Right cardiac atrium (tissue), 5 donors: ENCODE data around the gene HBG2. TPM values are rescaled to one million over a fixed set of nuclear protein-coding genes. Genes with fewer than 3 reads are reported as not detected.

ENCODE experiments used
- ATAC-seq, 2 donors: fragments of 200-7000 bp; cut with Tn5 transposase; one replicate each; pipeline versions ENCODE4 v1.8.0 to v1.9.1; 2020; ENCODE audit warnings: moderate library complexity in 2 of 2, mild to moderate bottlenecking in 1 of 2
- DNase-seq, 3 donors: peaks; one replicate each; pipeline ENCODE4 v3.0.0-alpha.2; 2020
- H3K27ac ChIP-seq: one replicate; pipeline ENCODE4 v1.5.1; 2013; ENCODE audit warnings: mild to moderate bottlenecking, low read length, control low read depth, moderate library complexity
- H3K27me3 ChIP-seq: one replicate; pipeline ENCODE4 v1.6.1; 2013; ENCODE audit not compliant: control insufficient read depth, insufficient read depth
- H3K4me1 ChIP-seq: one replicate; pipeline ENCODE4 v1.6.1; 2013; ENCODE audit warnings: low read length; ENCODE audit not compliant: control insufficient read depth, insufficient read depth
- H3K4me3 ChIP-seq: one replicate; pipeline ENCODE4 v1.5.1; 2013; ENCODE audit warnings: low read length, control low read depth
- H3K9me3 ChIP-seq: one replicate; pipeline ENCODE4 v1.6.1; 2013; ENCODE audit warnings: low read length; ENCODE audit not compliant: control insufficient read depth
- WGBS: extraction: QIAGEN DNeasy Blood & Tissue Kit; methylation state at CpG from one replicate; pipeline ENCODE4 v1.1.7; 2013; 5-methylcytosine and 5-hydroxymethylcytosine counted together
- intact Hi-C, 4 donors: fragments of 100-400 bp; cut with DNase I; formaldehyde crosslinking; loops; one replicate each; pipeline versions ENCODE4 v1.11.0 to v1.14.0; 2022 to 2023
- polyA plus RNA-seq: library from polyadenylated mRNA; stranded (reverse); fragments of 200-250 nt; gene quantifications from one replicate; pipeline ENCODE4 v1.2.3, GENCODE V29; 2013
- total RNA-seq, 4 donors: library from RNA; stranded (reverse); fragmentation: NEBNext Ultra II Directional; extraction: Animal tissue kit (Norgen Biotek cat#: 25700); gene quantifications; one replicate each; pipeline ENCODE4 v1.2.1, GENCODE V29; 2021
- donor health status: healthy with polysubstance abuse.
- donor health status: DM: no; HTN: yes; CAD: no.
- donor health status: DM: no; HTN: no; CAD: no.
- donor health status: DM: no; HTN: yes; CAD: no; lungs with severe emphysema.
- donor health status: DM: yes; HTN: yes; CAD: no.

HBG2 gene
- total and polyA plus RNA-seq, 5 donors, result 0.27 to 1.1 (median 0.44) TPM; not detected in 2

- intact Hi-C loops, result no loop called here
- no peaks in the 10 kb centered on the region for H3K4me1 ChIP-seq
- no peak for DNase-seq
- ATAC-seq, result no peak
- no peak overlapping the region for H3K27ac ChIP-seq
- no peak overlapping the region for H3K4me3 ChIP-seq
- no peaks in the 10 kb centered on the region for H3K27me3 ChIP-seq
- no peaks in the 10 kb centered on the region for H3K9me3 ChIP-seq
- WGBS, result 92% methylated on average over 2 of the region's 2 CpGs
These were observed 17.2 kb downstream of the HBG2 start for GRCh38 chr11:5237420-5237819.

- H3K9me3 ChIP-seq, result no peaks in the 10 kb centered on the region
- 84% methylated on average over 5 of the region's 5 CpGs for WGBS
- no peak overlapping the region for H3K27ac ChIP-seq
- H3K4me1 ChIP-seq, result no peaks in the 10 kb centered on the region
- H3K27me3 ChIP-seq, result no peaks in the 10 kb centered on the region
- ATAC-seq (no peak), DNase-seq (no peak)
- no peak overlapping the region for H3K4me3 ChIP-seq
- intact Hi-C loops, result no loop called here
These were observed 19.1 kb downstream of the HBG2 start for GRCh38 chr11:5235364-5236095.

- no peak for DNase-seq
- no peak within 1 kb of the TSS for H3K27ac ChIP-seq
- H3K4me3 ChIP-seq, result no peak within 1 kb of the TSS
- no peaks in the 10 kb centered on the region for H3K9me3 ChIP-seq
- 37% methylated on average over 2 of the region's 2 CpGs for WGBS
- H3K27me3 ChIP-seq, result no peaks in the 10 kb centered on the region
- intact Hi-C loops, result no loop called here
- ATAC-seq, result no peak
- no peaks in the 10 kb centered on the region for H3K4me1 ChIP-seq
These were observed 20.2 kb downstream of the HBG2 start, which contains the start of gene HBD for GRCh38 chr11:5234381-5234834. Gene HBD (minus strand): TSS chr11:5234483. CDS start chr11:5234433, 50 bp downstream.

GRCh38 chr11:5233307-5233706 lies 21.3 kb downstream of the HBG2 start:
- WGBS, result 77% methylated on average over 1 of the region's 1 CpG
- H3K4me3 ChIP-seq, result no peak overlapping the region
- no peaks in the 10 kb centered on the region for H3K9me3 ChIP-seq
- no peak for ATAC-seq
- H3K4me1 ChIP-seq, result no peaks in the 10 kb centered on the region
- intact Hi-C loops, result no loop called here
- no peak for DNase-seq
- no peak overlapping the region for H3K27ac ChIP-seq
- no peaks in the 10 kb centered on the region for H3K27me3 ChIP-seq

- DNase-seq (no peak), ATAC-seq (no peak)
- Histone ChIP-seq H3K27ac (no peak overlapping the region), H3K4me3 (no peak overlapping the region), H3K9me3 (no peaks in the 10 kb centered on the region), H3K4me1 (no peaks in the 10 kb centered on the region), H3K27me3 (no peaks in the 10 kb centered on the region)
- intact Hi-C loops, result no loop called here
- 97% methylated on average over 2 of the region's 2 CpGs for WGBS
These were observed 21.8 kb downstream of the HBG2 start for GRCh38 chr11:5232821-5233220.

- Histone ChIP-seq H3K9me3 (no peaks in the 10 kb centered on the region), H3K27me3 (no peaks in the 10 kb centered on the region), H3K27ac (no peak overlapping the region), H3K4me3 (no peak overlapping the region), H3K4me1 (no peaks in the 10 kb centered on the region)
- WGBS, result 60% methylated on average over 3 of the region's 3 CpGs
- ATAC-seq (no peak), DNase-seq (no peak)
- intact Hi-C loops, result no loop called here
These were observed 22.4 kb downstream of the HBG2 start for GRCh38 chr11:5232176-5232575.

- intact Hi-C loops, result no loop called here
- Histone ChIP-seq H3K9me3 (no peaks in the 10 kb centered on the region), H3K27me3 (no peaks in the 10 kb centered on the region), H3K4me1 (no peaks in the 10 kb centered on the region), H3K4me3 (no peak overlapping the region), H3K27ac (no peak overlapping the region)
- DNase-seq (no peak), ATAC-seq (no peak)
- 81% methylated on average over 2 of the region's 2 CpGs for WGBS
These were observed 23.5 kb downstream of the HBG2 start for GRCh38 chr11:5231111-5231510.

- Histone ChIP-seq H3K4me3 (no peak overlapping the region), H3K27ac (no peak overlapping the region), H3K9me3 (no peaks in the 10 kb centered on the region), H3K27me3 (no peaks in the 10 kb centered on the region), H3K4me1 (no peaks in the 10 kb centered on the region)
- WGBS, result 89% methylated on average over 1 of the region's 1 CpG
- DNase-seq (no peak), ATAC-seq (no peak)
- intact Hi-C loops, result no loop called here
These were observed 24.3 kb downstream of the HBG2 start for GRCh38 chr11:5230266-5230665.

- 79% methylated on average over 2 of the region's 2 CpGs for WGBS
- Histone ChIP-seq H3K27ac (no peak overlapping the region), H3K27me3 (no peaks in the 10 kb centered on the region), H3K4me1 (no peaks in the 10 kb centered on the region), H3K4me3 (no peak overlapping the region), H3K9me3 (no peaks in the 10 kb centered on the region)
- intact Hi-C loops, result no loop called here
- ATAC-seq (no peak), DNase-seq (no peak)
These were observed 24.8 kb downstream of the HBG2 start for GRCh38 chr11:5229796-5230195.

GRCh38 chr11:5229356-5229755 lies 25.2 kb downstream of the HBG2 start:
- Histone ChIP-seq H3K27ac (no peak overlapping the region), H3K4me1 (no peaks in the 10 kb centered on the region), H3K4me3 (no peak overlapping the region), H3K9me3 (no peaks in the 10 kb centered on the region), H3K27me3 (no peaks in the 10 kb centered on the region)
- DNase-seq (no peak), ATAC-seq (no peak)
- WGBS, result 90% methylated on average over 1 of the region's 1 CpG
- intact Hi-C loops, result no loop called here

- ATAC-seq (no peak), DNase-seq (no peak)
- WGBS, result 73% methylated on average over 5 of the region's 5 CpGs
- Histone ChIP-seq H3K4me3 (no peak overlapping the region), H3K27me3 (no peaks in the 10 kb centered on the region), H3K9me3 (no peaks in the 10 kb centered on the region), H3K4me1 (no peaks in the 10 kb centered on the region), H3K27ac (no peak overlapping the region)
- intact Hi-C loops, result no loop called here
These were observed 26.5 kb downstream of the HBG2 start for GRCh38 chr11:5228124-5228523.

GRCh38 chr11:5227681-5228080 lies 26.9 kb downstream of the HBG2 start:
- WGBS, result 34% methylated on average over 1 of the region's 1 CpG
- intact Hi-C loops, result no loop called here

More at GRCh38 chr11:5227681-5228080, 26.9 kb downstream of the HBG2 start:
- H3K27ac ChIP-seq, result no peak overlapping the region
- no peaks in the 10 kb centered on the region for H3K9me3 ChIP-seq
- H3K4me3 ChIP-seq, result no peak overlapping the region
- no peaks in the 10 kb centered on the region for H3K27me3 ChIP-seq
- H3K4me1 ChIP-seq, result no peaks in the 10 kb centered on the region
- DNase-seq (no peak), ATAC-seq (no peak)
